OCI-LY7 (cell line): ENCODE data around the gene GPR146.

Experiments
- EZH2phosphoT487 ChIP-seq: fragments of 200-600 bp; sonication (generic); IDR thresholded peaks from 2 replicates; pipeline ENCODE4 v1.6.1; 2018; ENCODE audit warnings: low read depth, borderline replicate concordance, mild to moderate bottlenecking, mixed run types, antibody characterized with exemption, low read length, moderate library complexity, mixed read lengths
- TF ChIP-seq, protein P1 (sequence below): fragments of 200-600 bp; sonication (generic); conservative IDR thresholded peaks from 2 replicates; pipeline ENCODE4 v1.5.1; 2014; ENCODE audit warnings: mild to moderate bottlenecking, antibody characterized with exemption, low read length, moderate library complexity, mixed read lengths

DNA sequence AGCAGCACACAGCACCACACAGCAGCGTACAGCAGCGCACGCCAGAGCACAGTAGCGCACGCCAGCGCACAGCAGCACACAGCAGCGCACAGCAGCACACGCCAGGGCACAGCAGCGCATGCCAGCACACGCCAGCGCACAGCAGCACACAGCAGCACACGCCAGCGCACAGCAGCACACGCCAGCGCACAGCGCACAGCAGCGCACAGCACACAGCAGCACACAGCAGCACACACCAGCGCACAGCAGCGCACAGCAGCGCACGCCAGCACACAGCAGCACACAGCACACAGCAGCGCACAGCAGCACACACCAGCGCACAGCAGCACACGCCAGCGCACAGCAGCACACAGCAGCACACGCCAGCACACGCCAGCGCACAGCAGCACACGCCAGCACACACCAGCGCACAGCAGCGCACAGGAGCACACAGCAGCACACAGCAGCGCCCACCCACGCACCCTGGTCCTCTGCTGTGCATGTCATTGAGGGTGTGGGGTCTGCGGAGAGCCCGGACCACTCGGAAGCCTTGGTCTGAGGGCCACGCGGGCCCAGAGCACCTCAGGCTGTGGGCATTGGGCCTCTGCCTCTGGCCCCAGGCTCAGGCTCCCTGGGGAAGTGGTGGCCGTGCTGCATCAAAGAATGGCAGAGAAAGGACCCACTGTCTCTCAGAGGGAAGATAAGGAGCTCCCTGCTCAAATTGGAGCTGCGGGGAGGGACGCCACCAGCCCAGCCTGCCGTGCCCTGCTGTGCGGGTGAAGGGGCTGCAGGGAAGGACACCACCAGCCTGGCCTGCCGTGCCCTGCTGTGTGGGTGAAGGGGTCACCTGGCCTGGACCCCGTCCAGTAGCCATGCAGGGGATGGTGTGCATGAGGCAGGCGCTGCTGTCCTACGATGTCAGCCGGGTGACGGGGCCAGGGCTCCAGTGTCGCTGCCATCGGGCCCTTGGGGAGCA, 27.5 kb upstream of the GPR146 start:
- TF ChIP-seq, protein P1, sequence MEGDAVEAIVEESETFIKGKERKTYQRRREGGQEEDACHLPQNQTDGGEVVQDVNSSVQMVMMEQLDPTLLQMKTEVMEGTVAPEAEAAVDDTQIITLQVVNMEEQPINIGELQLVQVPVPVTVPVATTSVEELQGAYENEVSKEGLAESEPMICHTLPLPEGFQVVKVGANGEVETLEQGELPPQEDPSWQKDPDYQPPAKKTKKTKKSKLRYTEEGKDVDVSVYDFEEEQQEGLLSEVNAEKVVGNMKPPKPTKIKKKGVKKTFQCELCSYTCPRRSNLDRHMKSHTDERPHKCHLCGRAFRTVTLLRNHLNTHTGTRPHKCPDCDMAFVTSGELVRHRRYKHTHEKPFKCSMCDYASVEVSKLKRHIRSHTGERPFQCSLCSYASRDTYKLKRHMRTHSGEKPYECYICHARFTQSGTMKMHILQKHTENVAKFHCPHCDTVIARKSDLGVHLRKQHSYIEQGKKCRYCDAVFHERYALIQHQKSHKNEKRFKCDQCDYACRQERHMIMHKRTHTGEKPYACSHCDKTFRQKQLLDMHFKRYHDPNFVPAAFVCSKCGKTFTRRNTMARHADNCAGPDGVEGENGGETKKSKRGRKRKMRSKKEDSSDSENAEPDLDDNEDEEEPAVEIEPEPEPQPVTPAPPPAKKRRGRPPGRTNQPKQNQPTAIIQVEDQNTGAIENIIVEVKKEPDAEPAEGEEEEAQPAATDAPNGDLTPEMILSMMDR = no peak
- no peak for TF ChIP-seq EZH2phosphoT487
